ENCODE results near the gene CEP89.

DNA sequence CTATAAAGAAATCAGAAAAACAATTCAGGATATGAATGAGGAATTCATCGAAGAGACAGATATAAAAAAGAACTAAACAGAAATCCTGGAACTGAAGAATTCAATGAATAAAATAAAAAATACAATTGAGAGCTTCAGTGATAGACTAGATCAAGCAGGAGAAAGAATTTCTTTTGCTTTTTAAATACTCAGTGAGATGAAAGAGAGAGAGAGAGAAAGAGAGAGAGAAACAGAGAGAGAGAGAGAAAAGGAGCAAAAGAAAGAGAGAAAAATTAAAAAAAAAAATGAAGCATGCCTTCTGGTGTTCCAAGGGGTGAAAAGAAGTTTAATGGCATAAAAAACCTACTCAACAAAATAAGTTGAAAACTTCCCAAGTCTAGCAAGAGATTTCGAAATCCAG lies 80.1 kb downstream of the CEP89 start:
- TF ChIP-seq, protein P1, sequence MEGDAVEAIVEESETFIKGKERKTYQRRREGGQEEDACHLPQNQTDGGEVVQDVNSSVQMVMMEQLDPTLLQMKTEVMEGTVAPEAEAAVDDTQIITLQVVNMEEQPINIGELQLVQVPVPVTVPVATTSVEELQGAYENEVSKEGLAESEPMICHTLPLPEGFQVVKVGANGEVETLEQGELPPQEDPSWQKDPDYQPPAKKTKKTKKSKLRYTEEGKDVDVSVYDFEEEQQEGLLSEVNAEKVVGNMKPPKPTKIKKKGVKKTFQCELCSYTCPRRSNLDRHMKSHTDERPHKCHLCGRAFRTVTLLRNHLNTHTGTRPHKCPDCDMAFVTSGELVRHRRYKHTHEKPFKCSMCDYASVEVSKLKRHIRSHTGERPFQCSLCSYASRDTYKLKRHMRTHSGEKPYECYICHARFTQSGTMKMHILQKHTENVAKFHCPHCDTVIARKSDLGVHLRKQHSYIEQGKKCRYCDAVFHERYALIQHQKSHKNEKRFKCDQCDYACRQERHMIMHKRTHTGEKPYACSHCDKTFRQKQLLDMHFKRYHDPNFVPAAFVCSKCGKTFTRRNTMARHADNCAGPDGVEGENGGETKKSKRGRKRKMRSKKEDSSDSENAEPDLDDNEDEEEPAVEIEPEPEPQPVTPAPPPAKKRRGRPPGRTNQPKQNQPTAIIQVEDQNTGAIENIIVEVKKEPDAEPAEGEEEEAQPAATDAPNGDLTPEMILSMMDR (IDR thresholded peaks at IDR 0.05; ENCODE audit: low read length), result no peak
- TF ChIP-seq EZH2 (optimal IDR thresholded peaks at IDR 0.05; ENCODE audit: low read depth, low read length) (no peak), EZH2phosphoT487 (IDR thresholded peaks at IDR 0.05; ENCODE audit: low read length) (no peak)
